H7 (cell line): Measurements from ENCODE around the gene SIN3B. TPM values are rescaled to one million over a fixed set of nuclear protein-coding genes. Genes with fewer than 3 reads are reported as not detected.
"Not testable (repeated sequence)": the region's sequence is repeated elsewhere in the genome, so short reads cannot be mapped to it uniquely, and the experiment has no call there.

Source experiments
- DNase-seq: peaks from one replicate; pipeline ENCODE4 v3.0.0; 2012
- H3K27me3 ChIP-seq: 2 replicates; pipeline ENCODE4 v1.6.0; 2011; ENCODE audit warnings: mild to moderate bottlenecking, low read length; ENCODE audit not compliant: control insufficient read depth, insufficient read depth
- H3K36me3 ChIP-seq: replicated peaks from 2 replicates; pipeline ENCODE4 v1.5.1; 2011; ENCODE audit warnings: low read length; ENCODE audit not compliant: control insufficient read depth, insufficient read depth
- H3K4me3 ChIP-seq: 2 replicates; pipeline ENCODE4 v1.5.1; 2011; ENCODE audit warnings: low read depth, mild to moderate bottlenecking, control low read depth, low read length, moderate library complexity; ENCODE audit not compliant: insufficient read depth
- total RNA-seq: library from RNA; depleted of rRNA; stranded (reverse); fragments of >200 nt; shearing (Covaris generic); gene quantifications from 2 replicates; pipeline ENCODE4 v1.2.3, GENCODE V29; 2014; rRNA removed

The SIN3B gene
- total RNA-seq, result 47.3 and 58.3 TPM in 2 replicates

- peak; percentile 97 for DNase-seq
- peaks cover 21% of the 10 kb centered on the region for H3K36me3 ChIP-seq
- peak within 1 kb of the TSS; percentile 76 for H3K4me3 ChIP-seq
- H3K27me3 ChIP-seq, result no peaks in the 10 kb centered on the region; the same call in 1 of the 2 replicates
Measured at GRCh38 chr19:16829010-16829821, at the start of gene SIN3B. SIN3B (plus strand) TSS chr19:16829398; CDS start chr19:16829421, 23 bp downstream.

- no peaks in the 10 kb centered on the region for H3K27me3 ChIP-seq
- no peak overlapping the region for H3K4me3 ChIP-seq
- no peaks in the 10 kb centered on the region for H3K36me3 ChIP-seq
- no peak for DNase-seq
Measured at GRCh38 chr19:16779539-16780163, 49.5 kb upstream of the SIN3B start.

- Histone ChIP-seq H3K4me3 (no peak overlapping the region), H3K27me3 (no peaks in the 10 kb centered on the region), H3K36me3 (no peaks in the 10 kb centered on the region)
- DNase-seq, result no peak
Measured at GRCh38 chr19:16782719-16783118, 46.5 kb upstream of the SIN3B start.

- H3K4me3 ChIP-seq, result no peak overlapping the region
- DNase-seq, result no peak
- no peaks in the 10 kb centered on the region for H3K36me3 ChIP-seq
- no peaks in the 10 kb centered on the region for H3K27me3 ChIP-seq
Measured at GRCh38 chr19:16788479-16788878, 40.7 kb upstream of the SIN3B start.

- Histone ChIP-seq H3K4me3 (no peak overlapping the region), H3K27me3 (no peaks in the 10 kb centered on the region), H3K36me3 (no peaks in the 10 kb centered on the region)
- DNase-seq, result no peak
Measured at GRCh38 chr19:16789238-16789637, 40.0 kb upstream of the SIN3B start.

- H3K27me3 ChIP-seq, result no peaks in the 10 kb centered on the region
- no peak for DNase-seq
- no peak overlapping the region for H3K4me3 ChIP-seq
- no peaks in the 10 kb centered on the region for H3K36me3 ChIP-seq
Measured at GRCh38 chr19:16790051-16790450, 39.1 kb upstream of the SIN3B start.

GRCh38 chr19:16791942-16792341 is 37.3 kb upstream of the SIN3B start:
- H3K27me3 ChIP-seq, result no peaks in the 10 kb centered on the region
- H3K4me3 ChIP-seq, result no peak overlapping the region
- H3K36me3 ChIP-seq, result no peaks in the 10 kb centered on the region
- DNase-seq, result no peak

- H3K27me3 ChIP-seq, result no peaks in the 10 kb centered on the region
- no peaks in the 10 kb centered on the region for H3K36me3 ChIP-seq
- no peak overlapping the region for H3K4me3 ChIP-seq
- no peak for DNase-seq
Measured at GRCh38 chr19:16794456-16795441, 34.4 kb upstream of the SIN3B start.

GRCh38 chr19:16795731-16796130 is 33.5 kb upstream of the SIN3B start:
- H3K36me3 ChIP-seq, result no peaks in the 10 kb centered on the region
- no peaks in the 10 kb centered on the region for H3K27me3 ChIP-seq
- no peak overlapping the region for H3K4me3 ChIP-seq
- no peak for DNase-seq

- Histone ChIP-seq H3K27me3 (no peaks in the 10 kb centered on the region), H3K4me3 (no peak overlapping the region), H3K36me3 (no peaks in the 10 kb centered on the region)
- DNase-seq, result no peak
Measured at GRCh38 chr19:16797876-16798275, 31.3 kb upstream of the SIN3B start.

GRCh38 chr19:16798326-16798725 is 30.9 kb upstream of the SIN3B start:
- not testable (repeated sequence) for H3K27me3 ChIP-seq, H3K36me3 ChIP-seq, DNase-seq, H3K4me3 ChIP-seq

GRCh38 chr19:16799740-16800139 is 29.5 kb upstream of the SIN3B start:
- Histone ChIP-seq H3K4me3 (no peak overlapping the region), H3K36me3 (no peaks in the 10 kb centered on the region), H3K27me3 (no peaks in the 10 kb centered on the region)
- no peak for DNase-seq

GRCh38 chr19:16801600-16802013 is 27.6 kb upstream of the SIN3B start:
- Histone ChIP-seq H3K27me3 (no peaks in the 10 kb centered on the region), H3K36me3 (no peaks in the 10 kb centered on the region), H3K4me3 (no peak overlapping the region)
- no peak for DNase-seq

GRCh38 chr19:16804176-16804575 is 25.0 kb upstream of the SIN3B start:
- H3K4me3 ChIP-seq, result no peak overlapping the region
- no peak for DNase-seq
- no peaks in the 10 kb centered on the region for H3K27me3 ChIP-seq
- no peaks in the 10 kb centered on the region for H3K36me3 ChIP-seq
